HepG2 (cell line): Measurements from ENCODE around the gene CLTCL1. TPM values are rescaled to one million over a fixed set of nuclear protein-coding genes. Genes with fewer than 3 reads are reported as not detected.
A peak's percentile ranks its signal among the peaks of the same experiment; 100 is the strongest.

Source experiments
- CHD2 ChIP-seq: IDR thresholded peaks from 2 replicates; pipeline ENCODE4 v1.6.1; 2011; ENCODE audit warnings: low read depth, low read length, improper control_type of control experiment
- KDM3A ChIP-seq: IDR thresholded peaks from 2 replicates; pipeline ENCODE4 v1.6.1; 2018; ENCODE audit warnings: low read depth, missing compliant biosample characterization
- KDM5A ChIP-seq: fragments of 200-600 bp; sonication (generic); IDR thresholded peaks from 2 replicates; pipeline ENCODE4 v1.7.0; 2018; ENCODE audit warnings: antibody characterized with exemption, mild to moderate bottlenecking, low read length, borderline replicate concordance
- MED13 ChIP-seq: sonication (generic); formaldehyde crosslinking; IDR thresholded peaks from 2 replicates; pipeline ENCODE4 v1.5.0; 2020; ENCODE audit warnings: missing genetic modification reagents
- MIXL1 ChIP-seq: IDR thresholded peaks from 2 replicates; pipeline ENCODE4 v1.6.1; 2016
- NFKB2 ChIP-seq: sonication (generic); formaldehyde crosslinking; IDR thresholded peaks from 2 replicates; pipeline ENCODE4 v1.4.0; 2020; ENCODE audit warnings: missing genetic modification reagents, borderline replicate concordance
- PAWR ChIP-seq: sonication (generic); formaldehyde crosslinking; IDR thresholded peaks from 2 replicates; pipeline ENCODE4 v1.4.0; 2020; ENCODE audit warnings: missing genetic modification reagents, mild to moderate bottlenecking, borderline replicate concordance
- RAD21 ChIP-seq: fragments of 450-650 bp; formaldehyde crosslinking; IDR thresholded peaks from 2 replicates; pipeline ENCODE4 v1.5.0; 2020; ENCODE audit warnings: mild to moderate bottlenecking
- RARA ChIP-seq: IDR thresholded peaks from 2 replicates; pipeline ENCODE4 v1.6.1; 2016; ENCODE audit warnings: missing genetic modification reagents, missing compliant biosample characterization
- REPIN1 ChIP-seq: sonication (generic); formaldehyde crosslinking; IDR thresholded peaks from 2 replicates; pipeline ENCODE4 v1.8.0; 2022; ENCODE audit warnings: missing genetic modification reagents, low read depth, mild to moderate bottlenecking, borderline replicate concordance
- SMC3 ChIP-seq: IDR thresholded peaks from 2 replicates; pipeline ENCODE4 v1.6.1; 2011; ENCODE audit warnings: low read length, improper control_type of control experiment
- SP4 ChIP-seq: sonication (generic); formaldehyde crosslinking; IDR thresholded peaks from 2 replicates; pipeline ENCODE4 v1.8.1; 2023; ENCODE audit warnings: mild to moderate bottlenecking, missing genetic modification reagents
- SPEN ChIP-seq: sonication (generic); formaldehyde crosslinking; IDR thresholded peaks from 2 replicates; pipeline ENCODE4 v1.5.1; 2020; ENCODE audit warnings: low read depth, mild to moderate bottlenecking, missing genetic modification reagents
- U2AF1 ChIP-seq: fragments of 200-400 bp; formaldehyde crosslinking; optimal IDR thresholded peaks from 2 replicates; pipeline ENCODE3; 2017; ENCODE audit warnings: mild to moderate bottlenecking, low read depth, low read length
- ZMAT3 ChIP-seq: sonication (generic); formaldehyde crosslinking; conservative IDR thresholded peaks from 2 replicates; pipeline ENCODE4 v1.7.0; 2021; ENCODE audit warnings: missing genetic modification reagents
- ZNF205 ChIP-seq: IDR thresholded peaks from 2 replicates; pipeline ENCODE4 v1.6.1; 2018; ENCODE audit warnings: missing biosample characterization, missing genetic modification reagents
- ZNF670 ChIP-seq: sonication (generic); formaldehyde crosslinking; IDR thresholded peaks from 2 replicates; pipeline ENCODE4 v1.8.0; 2022; ENCODE audit warnings: mild to moderate bottlenecking, missing genetic modification reagents, borderline replicate concordance
- ZNF768 ChIP-seq: sonication (generic); formaldehyde crosslinking; IDR thresholded peaks from 2 replicates; pipeline ENCODE4 v1.4.0; 2020; ENCODE audit warnings: missing genetic modification reagents
- ZNF790 ChIP-seq: sonication (generic); formaldehyde crosslinking; IDR thresholded peaks from 2 replicates; pipeline ENCODE4 v1.8.0; 2022; ENCODE audit warnings: missing genetic modification reagents, mild to moderate bottlenecking, borderline replicate concordance
- ZNF792 ChIP-seq: IDR thresholded peaks from 2 replicates; pipeline ENCODE4 v1.6.1; 2016
- ZNF883 ChIP-seq: sonication (generic); formaldehyde crosslinking; IDR thresholded peaks from 2 replicates; pipeline ENCODE4 v1.5.1; 2020; ENCODE audit warnings: mild to moderate bottlenecking, missing genetic modification reagents; ENCODE audit errors: not compliant biosample characterization
- polyA plus RNA-seq, 8 experiments: library from polyadenylated mRNA; depleted of rRNA in 3 of 8; stranded (reverse) in 7 of 8; unstranded in 1 of 8; fragments of >200 nt; fragmentation: Illumina TruSeq in 4 of 8; extraction: Trizol in 4 of 8; gene quantifications; 2 replicates each; pipeline versions ENCODE4 v1.2.1 to v1.2.3, GENCODE V29; 2011 to 2016; ENCODE audit warnings: low read depth in 4 of 8, missing spikeins in 1 of 8, mixed read lengths in 1 of 8; ENCODE audit not compliant: insufficient read depth in 1 of 8
- total RNA-seq, 5 experiments: library from RNA; depleted of rRNA; stranded (reverse); fragments of >200 nt; fragmentation: Illumina TruSeq; extraction: Trizol; gene quantifications; 2 replicates each; pipeline ENCODE4 v1.2.3, GENCODE V29; 2016; ENCODE audit warnings: low read depth in 1 of 5
- TF ChIP-seq, protein P1 (sequence below), 2 experiments: sonication (generic) in 1 of 2; formaldehyde crosslinking in 1 of 2; IDR thresholded peaks; 2 replicates each; pipeline versions ENCODE4 v1.4.0 to v1.6.1; 2016 to 2020; ENCODE audit warnings: borderline replicate concordance in 1 of 2, low read depth in 1 of 2, mild to moderate bottlenecking in 1 of 2, missing genetic modification reagents in 1 of 2
- TF ChIP-seq, protein P2 (sequence below): sonication (generic); formaldehyde crosslinking; IDR thresholded peaks from 2 replicates; pipeline ENCODE4 v1.5.0; 2020; ENCODE audit warnings: missing genetic modification reagents
- TF ChIP-seq, protein P3 (sequence below): sonication (generic); formaldehyde crosslinking; IDR thresholded peaks from 2 replicates; pipeline ENCODE4 v1.4.0; 2020; ENCODE audit warnings: missing genetic modification reagents

Gene CLTCL1
- total and polyA plus RNA-seq, 2 of the 13 experiments (the other 11 are each of a cell fraction or from before 2014, with no cell fraction given): 8.1 to 10.9 TPM

DNA sequence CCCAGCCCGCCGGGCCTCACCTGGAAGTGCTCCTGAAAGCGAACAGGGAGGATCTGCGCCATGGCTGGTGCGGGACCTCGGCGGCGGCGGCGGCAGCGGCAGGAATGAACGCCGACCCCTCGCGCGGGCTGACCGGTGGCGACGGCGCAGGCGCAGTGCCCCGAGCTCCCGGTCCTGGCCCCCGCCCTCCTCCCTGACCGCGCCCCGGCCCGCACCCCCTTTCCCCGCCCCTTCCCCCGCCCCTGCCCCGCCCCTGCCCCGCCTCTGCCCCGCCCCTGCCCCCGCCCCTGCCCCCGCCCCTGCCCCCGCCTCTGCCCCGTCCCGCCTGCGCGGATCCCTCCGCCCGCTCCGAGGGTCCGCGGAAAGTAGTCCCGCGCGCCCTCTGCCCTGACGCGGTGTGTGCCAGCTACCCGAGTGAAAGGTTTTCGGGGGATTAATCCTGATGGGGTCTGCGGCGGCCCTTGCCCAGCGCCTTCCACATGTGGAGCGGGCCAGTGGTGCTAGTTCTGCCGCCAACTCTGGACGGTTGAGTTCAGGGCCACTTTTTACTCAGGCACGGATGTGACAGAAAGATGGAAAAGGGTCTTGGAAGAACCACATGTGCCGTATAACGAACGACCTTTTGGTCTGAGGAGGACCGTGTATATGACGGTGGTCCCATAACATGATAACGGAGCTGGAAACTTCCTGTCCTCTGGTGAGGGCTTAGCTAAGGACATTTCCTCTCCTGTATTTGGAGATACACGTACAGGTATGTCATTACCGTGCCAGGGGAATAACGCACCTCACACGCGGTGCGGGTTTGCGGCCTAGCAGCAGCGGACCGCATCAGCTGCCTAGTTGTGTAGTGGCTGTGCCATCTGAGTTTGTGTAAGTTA lies at the start of gene CLTCL1 (continued):
- TF ChIP-seq, protein P1, sequence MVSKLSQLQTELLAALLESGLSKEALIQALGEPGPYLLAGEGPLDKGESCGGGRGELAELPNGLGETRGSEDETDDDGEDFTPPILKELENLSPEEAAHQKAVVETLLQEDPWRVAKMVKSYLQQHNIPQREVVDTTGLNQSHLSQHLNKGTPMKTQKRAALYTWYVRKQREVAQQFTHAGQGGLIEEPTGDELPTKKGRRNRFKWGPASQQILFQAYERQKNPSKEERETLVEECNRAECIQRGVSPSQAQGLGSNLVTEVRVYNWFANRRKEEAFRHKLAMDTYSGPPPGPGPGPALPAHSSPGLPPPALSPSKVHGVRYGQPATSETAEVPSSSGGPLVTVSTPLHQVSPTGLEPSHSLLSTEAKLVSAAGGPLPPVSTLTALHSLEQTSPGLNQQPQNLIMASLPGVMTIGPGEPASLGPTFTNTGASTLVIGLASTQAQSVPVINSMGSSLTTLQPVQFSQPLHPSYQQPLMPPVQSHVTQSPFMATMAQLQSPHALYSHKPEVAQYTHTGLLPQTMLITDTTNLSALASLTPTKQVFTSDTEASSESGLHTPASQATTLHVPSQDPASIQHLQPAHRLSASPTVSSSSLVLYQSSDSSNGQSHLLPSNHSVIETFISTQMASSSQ (IDR thresholded peaks at IDR 0.05; ENCODE audit: low read depth): no peak
- TF ChIP-seq, protein P1 (CRISPR knock-in tag; IDR thresholded peaks at IDR 0.05; ENCODE audit: borderline replicate concordance): no peak
- TF ChIP-seq SP4 (CRISPR knock-in tag) (peak; percentile 87), ZNF790 (no peak), RAD21 (peak; percentile 29; the same call in 1 of the 2 replicates), ZNF883 (peak; percentile 65), CHD2 (peak; percentile 81), RARA (CRISPR knock-in tag) (peak; percentile 10; the same call in 1 of the 2 replicates), SMC3 (no peak), MIXL1 (CRISPR knock-in tag) (no peak), NFKB2 (CRISPR knock-in tag) (peak; percentile 48; the same call in 1 of the 2 replicates), U2AF1 (no peak), PAWR (CRISPR knock-in tag) (no peak), ZMAT3 (CRISPR knock-in tag) (no peak), ZNF670 (CRISPR knock-in tag) (peak; percentile 12; the same call in 1 of the 2 replicates), ZNF768 (CRISPR knock-in tag) (peak; percentile 35; the same call in 1 of the 2 replicates), MED13 (CRISPR knock-in tag) (peak; percentile 63; the same call in 1 of the 2 replicates), ZNF205 (peak; percentile 48; the same call in 1 of the 2 replicates), REPIN1 (CRISPR knock-in tag) (0 out of 2 replicates have a peak, but pooled peaks have one; percentile 22), KDM5A (peak; percentile 42; the same call in 1 of the 2 replicates), KDM3A (CRISPR knock-in tag) (peak; percentile 32; the same call in 1 of the 2 replicates), SPEN (CRISPR knock-in tag) (peak; percentile 70; the same call in 1 of the 2 replicates), ZNF792 (peak; percentile 38; the same call in 1 of the 2 replicates)
- TF ChIP-seq, protein P2, sequence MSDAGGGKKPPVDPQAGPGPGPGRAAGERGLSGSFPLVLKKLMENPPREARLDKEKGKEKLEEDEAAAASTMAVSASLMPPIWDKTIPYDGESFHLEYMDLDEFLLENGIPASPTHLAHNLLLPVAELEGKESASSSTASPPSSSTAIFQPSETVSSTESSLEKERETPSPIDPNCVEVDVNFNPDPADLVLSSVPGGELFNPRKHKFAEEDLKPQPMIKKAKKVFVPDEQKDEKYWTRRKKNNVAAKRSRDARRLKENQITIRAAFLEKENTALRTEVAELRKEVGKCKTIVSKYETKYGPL (CRISPR knock-in tag): no peak
- TF ChIP-seq, protein P3, sequence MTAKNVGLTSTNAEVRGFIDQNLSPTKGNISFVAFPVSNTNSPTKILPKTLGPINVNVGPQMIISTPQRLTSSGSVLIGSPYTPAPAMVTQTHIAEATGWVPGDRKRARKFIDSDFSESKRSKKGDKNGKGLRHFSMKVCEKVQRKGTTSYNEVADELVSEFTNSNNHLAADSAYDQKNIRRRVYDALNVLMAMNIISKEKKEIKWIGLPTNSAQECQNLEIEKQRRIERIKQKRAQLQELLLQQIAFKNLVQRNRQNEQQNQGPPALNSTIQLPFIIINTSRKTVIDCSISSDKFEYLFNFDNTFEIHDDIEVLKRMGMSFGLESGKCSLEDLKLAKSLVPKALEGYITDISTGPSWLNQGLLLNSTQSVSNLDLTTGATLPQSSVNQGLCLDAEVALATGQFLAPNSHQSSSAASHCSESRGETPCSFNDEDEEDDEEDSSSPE (CRISPR knock-in tag): peak; percentile 39; the same call in 1 of the 2 replicates
